Lung (tissue), 12 donors: ENCODE measurements around the gene CFAP100. TPM values are rescaled to one million over a fixed set of nuclear protein-coding genes. Genes with fewer than 3 reads are reported as not detected.

Experiments used
- ATAC-seq: fragments of 200-7000 bp; cut with Tn5 transposase; one replicate; pipeline ENCODE4 v1.9.1; 2020; ENCODE audit warnings: moderate number of reproducible peaks; ENCODE audit not compliant: insufficient read depth, low FRiP score
- DNase-seq, 3 donors: peaks; one replicate each; pipeline ENCODE4 v3.0.0-alpha.2; 2013 to 2017
- H3K27ac ChIP-seq, 2 donors: one replicate each; pipeline ENCODE4 v1.5.1; 2013; ENCODE audit warnings: mild to moderate bottlenecking in 2 of 2, moderate library complexity in 2 of 2, control low read depth in 1 of 2, inconsistent platforms in 1 of 2, low read depth in 1 of 2, low read length in 1 of 2
- H3K27me3 ChIP-seq, 3 donors: one replicate each; pipeline ENCODE4 v1.5.1; 2013; ENCODE audit warnings: low read length in 2 of 3; ENCODE audit not compliant: control insufficient read depth in 3 of 3, insufficient read depth in 3 of 3
- H3K36me3 ChIP-seq, 4 donors: one replicate each; pipeline ENCODE4 v1.5.1; 2013; ENCODE audit warnings: low read length in 4 of 4, mild to moderate bottlenecking in 1 of 4, moderate library complexity in 1 of 4; ENCODE audit not compliant: control insufficient read depth in 4 of 4, insufficient read depth in 4 of 4
- H3K4me1 ChIP-seq, 5 donors: one replicate each; pipeline ENCODE4 v1.5.1; 2013; ENCODE audit warnings: low read length in 5 of 5, mild to moderate bottlenecking in 2 of 5, moderate library complexity in 1 of 5; ENCODE audit not compliant: control insufficient read depth in 5 of 5, insufficient read depth in 5 of 5
- H3K4me3 ChIP-seq: one replicate; pipeline ENCODE4 v1.5.1; 2013; ENCODE audit warnings: mild to moderate bottlenecking, control low read depth, moderate library complexity
- H3K9ac ChIP-seq, 2 donors: one replicate each; pipeline ENCODE4 v1.5.1; 2013; ENCODE audit warnings: low read length in 2 of 2, control low read depth in 1 of 2; ENCODE audit not compliant: insufficient read depth in 1 of 2
- H3K9me3 ChIP-seq, 4 donors: one replicate each; pipeline ENCODE4 v1.5.1; 2013; ENCODE audit warnings: low read length in 3 of 4, mild to moderate bottlenecking in 1 of 4, moderate library complexity in 1 of 4; ENCODE audit not compliant: control insufficient read depth in 4 of 4, insufficient read depth in 3 of 4
- CTCF ChIP-seq: IDR thresholded peaks from 2 replicates; pipeline ENCODE4 v1.5.1; 2012; ENCODE audit warnings: mild to moderate bottlenecking; ENCODE audit errors: control extremely low read depth, extremely low read depth
- WGBS, 2 donors: extraction: QIAGEN DNeasy Blood & Tissue Kit; methylation state at CpG; one replicate each; pipeline ENCODE4 v1.1.7; 2013; 5-methylcytosine and 5-hydroxymethylcytosine counted together
- polyA plus RNA-seq, 2 donors: library from polyadenylated mRNA; stranded (reverse); fragments of 200-250 nt; gene quantifications; one replicate each; pipeline ENCODE4 v1.2.1, GENCODE V29; 2013
- total RNA-seq, 2 donors: library from RNA; depleted of rRNA in 1 of 2; stranded (reverse); fragments of >200 nt in 1 of 2; gene quantifications; one replicate each; pipeline ENCODE4 v1.2.1, GENCODE V29; 2014 to 2021
- donor health status: control.
- donor health status: control.
- donor health status: Bipolar disorder and iron deficiency.
- donor health status: healthy.
- donor health status: DM: yes; HTN: yes; CAD: no.

The CFAP100 gene
- total and polyA plus RNA-seq, 4 donors = 7.7 to 31.9 (median 11.5) TPM

- DNase-seq (peak in 2 of 3 donors; percentile 50 to 53), ATAC-seq (no peak)
- H3K4me1 ChIP-seq = peaks cover 0 to 12% (median 4%) of the 10 kb centered on the region in 5 donors
- no peaks in the 10 kb centered on the region for H3K27me3 ChIP-seq
- peaks cover 2 to 37% (median 18%) of the 10 kb centered on the region in 4 donors for H3K36me3 ChIP-seq
- TF ChIP-seq CTCF = no peak
- H3K9me3 ChIP-seq = no peaks in the 10 kb centered on the region
- no peak overlapping the region for H3K4me3 ChIP-seq
- H3K9ac ChIP-seq = no peak overlapping the region
- 85 to 87% methylated on average over 12 of the region's 12 CpGs for WGBS, 2 donors
- H3K27ac ChIP-seq = no peak overlapping the region
Observed at GRCh38 chr3:126447456-126448106, 52.9 kb downstream of the CFAP100 start.

GRCh38 chr3:126448136-126448892 lies 53.6 kb downstream of the CFAP100 start:
- WGBS, 2 donors = 95 to 97% methylated on average over 17 of the region's 17 CpGs
- H3K36me3 ChIP-seq = peaks cover 2 to 39% (median 21%) of the 10 kb centered on the region in 4 donors
- DNase-seq = no peak

GRCh38 chr3:126448893-126449180 lies 54.1 kb downstream of the CFAP100 start:
- no peak for TF ChIP-seq CTCF
- Histone ChIP-seq H3K9ac (no peak overlapping the region), H3K36me3 (peaks cover 2 to 39% (median 22%) of the 10 kb centered on the region in 4 donors), H3K4me1 (peaks cover 0 to 12% (median 4%) of the 10 kb centered on the region in 5 donors), H3K9me3 (no peaks in the 10 kb centered on the region), H3K27me3 (no peaks in the 10 kb centered on the region), H3K27ac (no peak overlapping the region), H3K4me3 (no peak overlapping the region)
- 93 to 94% methylated on average over 8 of the region's 8 CpGs for WGBS, 2 donors
- DNase-seq = no peak
- no peak for ATAC-seq

More at GRCh38 chr3:126448136-126448892, 53.6 kb downstream of the CFAP100 start:
- no peaks in the 10 kb centered on the region for H3K9me3 ChIP-seq
- H3K4me1 ChIP-seq = peaks cover 0 to 12% (median 4%) of the 10 kb centered on the region in 5 donors
- H3K27ac ChIP-seq = no peak overlapping the region
- H3K9ac ChIP-seq = no peak overlapping the region
- H3K4me3 ChIP-seq = no peak overlapping the region
- H3K27me3 ChIP-seq = no peaks in the 10 kb centered on the region
- TF ChIP-seq CTCF = no peak
- no peak for ATAC-seq
